ENCODE results near the gene OPCML.

The OPCML gene

DNA sequence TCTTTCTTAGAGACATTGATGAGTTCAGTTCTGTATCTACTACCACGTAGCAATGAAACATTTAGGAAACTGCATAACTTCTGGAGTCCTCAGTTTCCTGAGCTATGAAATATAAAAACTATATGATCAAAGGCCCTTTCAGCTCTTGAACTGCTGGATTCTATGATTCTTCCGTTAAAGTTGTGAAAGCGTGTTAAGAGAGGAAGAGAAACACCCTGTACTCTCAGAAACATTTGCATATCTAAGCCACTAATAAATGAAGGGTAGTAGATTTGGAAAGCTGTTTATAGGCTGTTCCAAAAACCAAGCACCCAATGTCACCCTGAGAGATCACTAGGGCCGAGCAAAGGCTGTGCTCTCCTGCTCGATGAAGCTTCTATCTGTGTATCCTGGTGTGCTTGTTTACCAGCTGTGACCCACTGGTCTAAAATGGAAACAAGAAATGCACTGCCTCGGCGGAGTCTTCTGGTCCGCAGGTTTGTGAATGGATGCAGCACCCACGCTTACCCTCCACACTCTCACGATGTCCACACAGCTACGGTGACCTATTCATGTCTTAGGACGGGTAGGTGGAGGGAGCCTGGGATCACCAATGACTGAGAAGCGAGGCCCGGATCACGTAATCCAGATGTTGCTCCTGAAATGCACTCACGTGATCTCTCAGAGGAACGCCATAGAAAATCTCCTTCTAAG, 325.8 kb downstream of the OPCML start:
- DNase-seq (ENCODE audit: low read depth): no peak
- TF ChIP-seq CTCF (IDR thresholded peaks at IDR 0.05; ENCODE audit: insufficient read depth, low read depth, low read length, missing control alignments): no peak
- H3K4me3 ChIP-seq (ENCODE audit: low read length): no peak overlapping the region

- DNase-seq (ENCODE audit: low read depth): no peak
- H3K4me3 ChIP-seq (ENCODE audit: low read length): no peak overlapping the region
- TF ChIP-seq CTCF (IDR thresholded peaks at IDR 0.05; ENCODE audit: insufficient read depth, low read depth, low read length, missing control alignments): no peak
Measured at GRCh38 chr11:133204158-133204557, 328.1 kb downstream of the OPCML start.

DNA sequence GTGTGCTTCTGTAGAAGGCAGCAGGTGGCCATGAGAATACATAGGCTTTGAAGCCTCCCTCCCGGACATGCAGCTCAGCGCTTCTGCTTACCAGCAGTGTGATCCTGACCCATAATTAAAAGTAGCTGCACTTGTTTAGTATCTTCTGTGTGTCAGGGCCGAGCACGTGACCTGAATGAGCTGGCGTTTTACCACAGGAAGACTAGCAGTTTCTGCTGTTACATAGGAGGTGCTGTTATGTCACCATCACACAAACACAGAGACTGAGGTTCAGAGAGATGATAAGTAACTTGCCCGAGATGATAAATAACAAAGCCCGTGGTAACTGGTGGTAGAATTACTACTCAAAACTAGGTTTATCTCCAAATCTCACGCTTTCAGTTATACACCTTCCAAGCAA, 329.5 kb downstream of the OPCML start:
- TF ChIP-seq CTCF (IDR thresholded peaks at IDR 0.05; ENCODE audit: insufficient read depth, low read depth, low read length, missing control alignments): no peak
- DNase-seq (ENCODE audit: low read depth): no peak

DNA sequence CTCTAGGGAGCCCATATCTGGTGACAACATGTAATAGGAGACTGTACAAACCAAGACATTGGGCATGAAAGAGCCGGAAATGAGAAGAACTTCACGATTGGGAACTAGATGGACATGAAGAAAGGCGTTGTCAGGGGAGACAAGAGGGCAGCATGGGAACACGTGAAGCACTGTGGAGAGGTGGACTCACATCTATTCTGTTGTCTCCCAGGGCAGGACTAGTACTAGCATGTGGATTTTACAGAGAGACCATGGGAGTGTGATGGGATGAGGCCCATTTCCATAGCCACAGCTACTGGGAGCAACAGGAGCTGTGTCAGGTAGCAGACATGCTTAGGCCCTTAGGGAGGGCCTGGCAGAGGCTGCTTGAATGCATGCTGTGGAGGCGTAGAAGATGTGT, 333.9 kb downstream of the OPCML start:
- no peak for DNase-seq (ENCODE audit: low read depth)
- H3K4me3 ChIP-seq (ENCODE audit: low read length): no peak overlapping the region
- no peak for TF ChIP-seq CTCF (IDR thresholded peaks at IDR 0.05; ENCODE audit: insufficient read depth, low read depth, low read length, missing control alignments)

More for the DNA sequence above, 329.5 kb downstream of the OPCML start:
- no peak overlapping the region for H3K4me3 ChIP-seq (ENCODE audit: low read length)

GRCh38 chr11:133197425-133197824, 334.9 kb downstream of the OPCML start:
- DNase-seq (ENCODE audit: low read depth): peak; percentile 11
- no peak for TF ChIP-seq CTCF (IDR thresholded peaks at IDR 0.05; ENCODE audit: insufficient read depth, low read depth, low read length, missing control alignments)

DNA sequence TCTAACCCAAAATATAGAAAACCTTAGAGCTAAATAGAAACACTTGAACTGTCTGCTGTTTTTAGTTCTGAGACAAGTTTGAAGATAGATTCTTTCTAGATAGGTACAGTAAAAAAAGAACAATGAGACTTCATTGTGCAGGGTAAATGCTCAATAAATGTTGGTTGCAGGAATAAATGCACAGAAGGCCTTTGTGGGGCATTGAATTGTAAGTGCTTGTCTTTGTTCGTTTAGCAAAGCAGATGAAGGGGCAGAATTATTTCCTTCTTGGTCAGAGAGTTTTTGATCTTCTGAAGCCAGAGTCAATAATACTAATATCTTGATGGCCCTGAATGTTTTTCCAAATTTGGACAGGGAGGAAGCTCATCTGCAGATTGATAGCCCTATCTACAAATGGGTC, 340.4 kb downstream of the OPCML start:
- no peak overlapping the region for H3K4me3 ChIP-seq (ENCODE audit: low read length)
- no peak for TF ChIP-seq CTCF (IDR thresholded peaks at IDR 0.05; ENCODE audit: insufficient read depth, low read depth, low read length, missing control alignments)
- DNase-seq (ENCODE audit: low read depth): no peak

More at GRCh38 chr11:133197425-133197824, 334.9 kb downstream of the OPCML start:
- no peak overlapping the region for H3K4me3 ChIP-seq (ENCODE audit: low read length)

DNA sequence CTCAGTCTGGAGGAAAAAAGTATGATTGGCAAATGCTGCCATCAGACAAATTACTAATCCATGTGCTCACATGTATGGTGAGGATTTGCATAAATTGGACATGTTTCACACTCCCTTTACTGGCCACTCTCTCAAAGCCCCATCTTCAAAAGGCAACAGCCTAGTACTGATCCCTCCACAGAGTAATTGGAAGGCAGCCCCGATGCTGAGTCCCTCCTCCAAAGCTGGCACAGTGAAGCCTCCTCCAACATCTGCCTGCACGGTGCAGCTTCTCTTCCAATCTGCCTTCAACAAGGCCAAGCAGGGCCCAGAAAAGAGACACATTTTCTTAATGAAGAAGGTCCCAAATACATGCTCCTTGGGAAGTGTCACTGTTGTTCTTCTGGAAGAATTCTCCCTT, 350.6 kb downstream of the OPCML start:
- no peak for TF ChIP-seq CTCF (IDR thresholded peaks at IDR 0.05; ENCODE audit: insufficient read depth, low read depth, low read length, missing control alignments)
- H3K4me3 ChIP-seq (ENCODE audit: low read length): no peak overlapping the region
- no peak for DNase-seq (ENCODE audit: low read depth)

Measured in epithelial cell of esophagus (primary cell).